ENCODE data around the gene EMC10. TPM values are rescaled to one million over a fixed set of nuclear protein-coding genes. Genes with fewer than 3 reads are reported as not detected.

EMC10 gene
- total and polyA plus RNA-seq, 10 of the 15 experiments (the other 5 are each of a cell fraction or from before 2014, with no cell fraction given): 2.5 to 77.3 (median 20.3) TPM

DNA sequence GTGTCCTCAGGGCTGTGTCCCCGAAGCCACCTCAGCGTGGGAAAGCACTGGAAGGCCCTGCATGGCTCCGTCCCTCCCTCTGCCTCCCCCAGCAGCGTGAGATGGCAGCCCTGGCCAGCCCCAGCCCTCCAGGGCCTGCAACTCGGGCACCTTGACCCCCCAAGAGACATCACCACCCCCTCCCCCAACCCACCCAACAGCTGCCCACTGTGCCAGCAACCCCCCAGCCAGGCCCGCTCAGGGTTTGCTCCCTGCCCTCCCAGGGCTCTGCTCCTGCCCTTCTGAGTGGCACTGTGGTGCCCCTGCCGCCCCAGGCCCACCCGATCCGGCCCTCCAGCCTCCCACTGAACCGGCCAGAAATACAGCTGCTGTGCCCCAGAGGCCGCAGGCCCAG, 38.9 kb downstream of the EMC10 start (continued):
- TF ChIP-seq, protein P1, sequence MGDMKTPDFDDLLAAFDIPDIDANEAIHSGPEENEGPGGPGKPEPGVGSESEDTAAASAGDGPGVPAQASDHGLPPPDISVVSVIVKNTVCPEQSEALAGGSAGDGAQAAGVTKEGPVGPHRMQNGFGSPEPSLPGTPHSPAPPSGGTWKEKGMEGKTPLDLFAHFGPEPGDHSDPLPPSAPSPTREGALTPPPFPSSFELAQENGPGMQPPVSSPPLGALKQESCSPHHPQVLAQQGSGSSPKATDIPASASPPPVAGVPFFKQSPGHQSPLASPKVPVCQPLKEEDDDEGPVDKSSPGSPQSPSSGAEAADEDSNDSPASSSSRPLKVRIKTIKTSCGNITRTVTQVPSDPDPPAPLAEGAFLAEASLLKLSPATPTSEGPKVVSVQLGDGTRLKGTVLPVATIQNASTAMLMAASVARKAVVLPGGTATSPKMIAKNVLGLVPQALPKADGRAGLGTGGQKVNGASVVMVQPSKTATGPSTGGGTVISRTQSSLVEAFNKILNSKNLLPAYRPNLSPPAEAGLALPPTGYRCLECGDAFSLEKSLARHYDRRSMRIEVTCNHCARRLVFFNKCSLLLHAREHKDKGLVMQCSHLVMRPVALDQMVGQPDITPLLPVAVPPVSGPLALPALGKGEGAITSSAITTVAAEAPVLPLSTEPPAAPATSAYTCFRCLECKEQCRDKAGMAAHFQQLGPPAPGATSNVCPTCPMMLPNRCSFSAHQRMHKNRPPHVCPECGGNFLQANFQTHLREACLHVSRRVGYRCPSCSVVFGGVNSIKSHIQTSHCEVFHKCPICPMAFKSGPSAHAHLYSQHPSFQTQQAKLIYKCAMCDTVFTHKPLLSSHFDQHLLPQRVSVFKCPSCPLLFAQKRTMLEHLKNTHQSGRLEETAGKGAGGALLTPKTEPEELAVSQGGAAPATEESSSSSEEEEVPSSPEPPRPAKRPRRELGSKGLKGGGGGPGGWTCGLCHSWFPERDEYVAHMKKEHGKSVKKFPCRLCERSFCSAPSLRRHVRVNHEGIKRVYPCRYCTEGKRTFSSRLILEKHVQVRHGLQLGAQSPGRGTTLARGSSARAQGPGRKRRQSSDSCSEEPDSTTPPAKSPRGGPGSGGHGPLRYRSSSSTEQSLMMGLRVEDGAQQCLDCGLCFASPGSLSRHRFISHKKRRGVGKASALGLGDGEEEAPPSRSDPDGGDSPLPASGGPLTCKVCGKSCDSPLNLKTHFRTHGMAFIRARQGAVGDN (IDR thresholded peaks at IDR 0.05): no peak
- TF ChIP-seq BCL11A (IDR thresholded peaks at IDR 0.05; ENCODE audit: low read depth, low read length) (no peak), CHD1 (IDR thresholded peaks at IDR 0.05; ENCODE audit: low read depth, low read length) (no peak), EED (IDR thresholded peaks at IDR 0.05; ENCODE audit: low read depth) (no peak), HDAC6 (IDR thresholded peaks at IDR 0.05; ENCODE audit: unreplicated experiment) (no peak), ZBED1 (IDR thresholded peaks at IDR 0.05; ENCODE audit: borderline replicate concordance) (no peak)

DNA sequence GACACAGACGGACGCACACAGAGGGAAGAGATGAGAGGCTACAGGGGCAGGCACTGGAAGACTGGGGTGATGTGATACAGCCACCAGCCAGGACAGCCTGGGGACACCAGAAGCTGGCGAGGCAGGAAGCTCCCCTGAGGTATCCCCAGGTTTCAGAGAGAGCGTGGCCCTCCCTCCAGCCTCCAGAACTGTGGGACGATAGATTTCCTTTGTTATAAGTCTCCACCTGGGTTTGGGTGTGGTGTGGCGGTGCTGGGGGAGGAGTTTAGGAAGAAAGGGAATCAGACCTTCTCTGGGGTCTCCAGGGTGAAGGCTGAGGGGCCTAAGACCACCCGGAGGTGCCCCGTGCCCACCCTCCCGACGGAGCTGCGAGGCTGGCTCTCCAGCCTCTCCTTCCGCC, 40.1 kb downstream of the EMC10 start:
- Histone ChIP-seq H3K4me3 (no peak overlapping the region), H3K79me2 (ENCODE audit: control insufficient read depth, insufficient read depth, low read length) (no peaks in the 10 kb centered on the region), H3K4me2 (ENCODE audit: control insufficient read depth, insufficient read depth) (no peak overlapping the region), H3K9me3 (replicated peaks; ENCODE audit: control insufficient read depth, insufficient read depth, low read length) (no peaks in the 10 kb centered on the region), H3K27ac (ENCODE audit: control insufficient read depth, insufficient read depth) (no peak overlapping the region), H2AFZ (ENCODE audit: control insufficient read depth, low read depth, low read length) (no peak overlapping the region), H3K9ac (ENCODE audit: control insufficient read depth, insufficient read depth, low read length) (no peak overlapping the region), H4K20me1 (ENCODE audit: control insufficient read depth, insufficient read depth) (no peaks in the 10 kb centered on the region), H3K4me1 (ENCODE audit: control insufficient read depth, insufficient read depth, low read length) (no peaks in the 10 kb centered on the region), H3K27me3 (replicated peaks in 1 of 2; ENCODE audit: control insufficient read depth in 2 of 2, insufficient read depth in 2 of 2, low read length in 1 of 2) (no peaks in the 10 kb centered on the region), H3K36me3 (ENCODE audit: control insufficient read depth in 2 of 2, insufficient read depth in 2 of 2, low read length in 1 of 2) (no peaks in the 10 kb centered on the region)
- DNase-seq (ENCODE audit: low read depth, low spot score) (no peak), FAIRE-seq (no peak), ATAC-seq (no peak)
- ChIA-PET RAD21 (ENCODE audit: unreplicated experiment) (no interaction called here), POLR2A (no interaction called here), SMC1A (ENCODE audit: uncharacterized antibody, unreplicated experiment) (no interaction called here), CTCF (no interaction called here)
- WGBS (ENCODE audit: insufficient coverage, insufficient replicate concordance, low lambda C conversion rate, missing lambda C conversion rate): 47% methylated on average over 10 of the region's 12 CpGs
- in situ Hi-C loops (cut with MboI) (no loop called here), intact Hi-C loops (cut with micrococcal nuclease; ENCODE audit: unreplicated experiment) (no loop called here)
- no TSS peak for BruUV-seq (replicated peaks)
- TF ChIP-seq ATF7 (IDR thresholded peaks at IDR 0.05; ENCODE audit: low read depth) (no peak), KDM1A (IDR thresholded peaks at IDR 0.05; ENCODE audit: borderline replicate concordance) (no peak), FOS (IDR thresholded peaks at IDR 0.05; ENCODE audit: borderline replicate concordance, extremely low read depth, insufficient read length) (no peak), TAF1 (IDR thresholded peaks at IDR 0.05; ENCODE audit: borderline replicate concordance, low read depth, low read length) (no peak), CBX5 (IDR thresholded peaks at IDR 0.05; ENCODE audit: low read depth) (no peak), NRF1 (conservative IDR thresholded peaks at IDR 0.05; ENCODE audit: low read depth, low read length) (no peak), HDGF (IDR thresholded peaks at IDR 0.05) (no peak), MEF2A (IDR thresholded peaks at IDR 0.05; ENCODE audit: insufficient read depth, low read depth, low read length) (no peak), SUPT20H (IDR thresholded peaks at IDR 0.05; ENCODE audit: borderline replicate concordance, control insufficient read depth, low read depth, low read length) (no peak), NR2C1 (IDR thresholded peaks at IDR 0.05) (no peak)
- TF ChIP-seq, protein P2, sequence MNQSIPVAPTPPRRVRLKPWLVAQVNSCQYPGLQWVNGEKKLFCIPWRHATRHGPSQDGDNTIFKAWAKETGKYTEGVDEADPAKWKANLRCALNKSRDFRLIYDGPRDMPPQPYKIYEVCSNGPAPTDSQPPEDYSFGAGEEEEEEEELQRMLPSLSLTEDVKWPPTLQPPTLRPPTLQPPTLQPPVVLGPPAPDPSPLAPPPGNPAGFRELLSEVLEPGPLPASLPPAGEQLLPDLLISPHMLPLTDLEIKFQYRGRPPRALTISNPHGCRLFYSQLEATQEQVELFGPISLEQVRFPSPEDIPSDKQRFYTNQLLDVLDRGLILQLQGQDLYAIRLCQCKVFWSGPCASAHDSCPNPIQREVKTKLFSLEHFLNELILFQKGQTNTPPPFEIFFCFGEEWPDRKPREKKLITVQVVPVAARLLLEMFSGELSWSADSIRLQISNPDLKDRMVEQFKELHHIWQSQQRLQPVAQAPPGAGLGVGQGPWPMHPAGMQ (IDR thresholded peaks at IDR 0.05; ENCODE audit: borderline replicate concordance): no peak
- TF ChIP-seq, protein P3, sequence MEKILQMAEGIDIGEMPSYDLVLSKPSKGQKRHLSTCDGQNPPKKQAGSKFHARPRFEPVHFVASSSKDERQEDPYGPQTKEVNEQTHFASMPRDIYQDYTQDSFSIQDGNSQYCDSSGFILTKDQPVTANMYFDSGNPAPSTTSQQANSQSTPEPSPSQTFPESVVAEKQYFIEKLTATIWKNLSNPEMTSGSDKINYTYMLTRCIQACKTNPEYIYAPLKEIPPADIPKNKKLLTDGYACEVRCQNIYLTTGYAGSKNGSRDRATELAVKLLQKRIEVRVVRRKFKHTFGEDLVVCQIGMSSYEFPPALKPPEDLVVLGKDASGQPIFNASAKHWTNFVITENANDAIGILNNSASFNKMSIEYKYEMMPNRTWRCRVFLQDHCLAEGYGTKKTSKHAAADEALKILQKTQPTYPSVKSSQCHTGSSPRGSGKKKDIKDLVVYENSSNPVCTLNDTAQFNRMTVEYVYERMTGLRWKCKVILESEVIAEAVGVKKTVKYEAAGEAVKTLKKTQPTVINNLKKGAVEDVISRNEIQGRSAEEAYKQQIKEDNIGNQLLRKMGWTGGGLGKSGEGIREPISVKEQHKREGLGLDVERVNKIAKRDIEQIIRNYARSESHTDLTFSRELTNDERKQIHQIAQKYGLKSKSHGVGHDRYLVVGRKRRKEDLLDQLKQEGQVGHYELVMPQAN (conservative IDR thresholded peaks at IDR 0.05): no peak
